H9 (cell line): ENCODE results near the gene OSGIN1. TPM values are rescaled to one million over a fixed set of nuclear protein-coding genes. Genes with fewer than 3 reads are reported as not detected.

Experiments used
- DNase-seq: peaks from one replicate; pipeline ENCODE4 v3.0.0-alpha.2; 2017
- H2AFZ ChIP-seq: one replicate; pipeline ENCODE4 v1.6.1; 2013; ENCODE audit warnings: mild to moderate bottlenecking, low read length, control low read depth, moderate library complexity
- H2AK5ac ChIP-seq: 2 replicates; pipeline ENCODE4 v1.6.1; 2013; ENCODE audit warnings: low read length, control low read depth, mixed read lengths; ENCODE audit not compliant: insufficient read length
- H2BK120ac ChIP-seq: one replicate; pipeline ENCODE4 v1.6.1; 2013; ENCODE audit warnings: low read depth, mild to moderate bottlenecking, low read length, control low read depth, inconsistent platforms; ENCODE audit not compliant: poor library complexity, severe bottlenecking
- H2BK12ac ChIP-seq: 2 replicates; pipeline ENCODE4 v1.6.1; 2013; ENCODE audit warnings: low read length, control low read depth, mixed read lengths, low read depth; ENCODE audit not compliant: insufficient read length
- H2BK15ac ChIP-seq: 2 replicates; pipeline ENCODE4 v1.6.1; 2013; ENCODE audit warnings: low read depth, low read length, control low read depth
- H2BK20ac ChIP-seq: one replicate; pipeline ENCODE4 v1.6.1; 2013; ENCODE audit warnings: low read depth, mild to moderate bottlenecking, low read length, control low read depth, inconsistent platforms; ENCODE audit not compliant: poor library complexity, severe bottlenecking
- H2BK5ac ChIP-seq: 2 replicates; pipeline ENCODE4 v1.6.1; 2013; ENCODE audit warnings: low read length, control low read depth, mixed read lengths; ENCODE audit not compliant: insufficient read length
- H3K14ac ChIP-seq: 2 replicates; pipeline ENCODE4 v1.6.1; 2013; ENCODE audit warnings: low read length, control low read depth; ENCODE audit not compliant: insufficient read depth
- H3K18ac ChIP-seq: 2 replicates; pipeline ENCODE4 v1.6.1; 2013; ENCODE audit warnings: low read depth, mild to moderate bottlenecking, mixed read lengths, low read length, control low read depth; ENCODE audit not compliant: insufficient read length
- H3K23ac ChIP-seq: 2 replicates; pipeline ENCODE4 v1.6.1; 2013; ENCODE audit warnings: low read length, control low read depth, mixed read lengths, low read depth; ENCODE audit not compliant: insufficient read length
- H3K23me2 ChIP-seq: 2 replicates; pipeline ENCODE4 v1.6.1; 2013; ENCODE audit warnings: low read depth, mild to moderate bottlenecking, mixed read lengths, low read length, control low read depth; ENCODE audit not compliant: insufficient read length, poor library complexity, severe bottlenecking
- H3K27ac ChIP-seq: 2 replicates; pipeline ENCODE4 v1.5.1; 2013; ENCODE audit warnings: low read length, control low read depth, mixed read lengths, low read depth; ENCODE audit not compliant: insufficient read length
- H3K27me3 ChIP-seq: 2 replicates; pipeline ENCODE4 v1.6.1; 2013; ENCODE audit warnings: low read length, control low read depth, inconsistent platforms; ENCODE audit not compliant: insufficient read depth
- H3K4ac ChIP-seq: 2 replicates; pipeline ENCODE4 v1.6.1; 2013; ENCODE audit warnings: low read depth, mild to moderate bottlenecking, control low read depth, inconsistent platforms, low read length, moderate library complexity
- H3K4me1 ChIP-seq: 2 replicates; pipeline ENCODE4 v1.6.1; 2013; ENCODE audit warnings: low read length, control low read depth, inconsistent platforms; ENCODE audit not compliant: insufficient read depth
- H3K4me2 ChIP-seq: 2 replicates; pipeline ENCODE4 v1.6.1; 2013; ENCODE audit warnings: low read length, control low read depth, mixed read lengths; ENCODE audit not compliant: insufficient read length, insufficient read depth
- H3K56ac ChIP-seq: 2 replicates; pipeline ENCODE4 v1.6.1; 2013; ENCODE audit warnings: low read depth, mild to moderate bottlenecking, mixed read lengths, low read length, control low read depth; ENCODE audit not compliant: insufficient read length
- H3K79me1 ChIP-seq: 2 replicates; pipeline ENCODE4 v1.6.1; 2013; ENCODE audit warnings: low read depth, mild to moderate bottlenecking, moderate library complexity, low read length, control low read depth, inconsistent platforms; ENCODE audit not compliant: insufficient read depth, poor library complexity, severe bottlenecking
- H3K79me2 ChIP-seq: 2 replicates; pipeline ENCODE4 v1.6.1; 2013; ENCODE audit warnings: low read length, control low read depth, inconsistent platforms; ENCODE audit not compliant: insufficient read depth
- H3K9ac ChIP-seq: 2 replicates; pipeline ENCODE4 v1.6.1; 2013; ENCODE audit warnings: low read length, control low read depth, mixed read lengths; ENCODE audit not compliant: insufficient read length; ENCODE audit errors: extremely low read depth
- H3K9me3 ChIP-seq: one replicate; pipeline ENCODE4 v1.6.1; 2013; ENCODE audit warnings: low read depth, low read length, inconsistent platforms; ENCODE audit not compliant: control insufficient read depth
- H3T11ph ChIP-seq: one replicate; pipeline ENCODE4 v1.6.1; 2013; ENCODE audit warnings: mild to moderate bottlenecking, low read length, control low read depth, inconsistent platforms
- H4K20me1 ChIP-seq: one replicate; pipeline ENCODE4 v1.6.1; 2013; ENCODE audit not compliant: control insufficient read depth, insufficient read length, insufficient read depth
- H4K5ac ChIP-seq: 2 replicates; pipeline ENCODE4 v1.6.1; 2013; ENCODE audit warnings: low read depth, mild to moderate bottlenecking, mixed read lengths, low read length, control low read depth; ENCODE audit not compliant: insufficient read length
- H4K8ac ChIP-seq: replicated peaks from 2 replicates; pipeline ENCODE4 v1.6.1; 2013; ENCODE audit warnings: low read length, control low read depth, mixed read lengths, low read depth; ENCODE audit not compliant: insufficient read length
- H4K91ac ChIP-seq: 2 replicates; pipeline ENCODE4 v1.6.1; 2013; ENCODE audit warnings: low read depth, mild to moderate bottlenecking, moderate library complexity, mixed read lengths, low read length, control low read depth; ENCODE audit not compliant: insufficient read length
- H3K27ac Mint-ChIP-seq, 3 experiments: 2 replicates in 2 of 3; 3 replicates in 1 of 3; pipeline ENCODE4 v1.8.0; 2020 to 2021; ENCODE audit warnings: mixed read lengths in 3 of 3, mild to moderate bottlenecking in 1 of 3, moderate library complexity in 1 of 3
- H3K27me3 Mint-ChIP-seq: 2 replicates; pipeline ENCODE4 v1.8.0; 2021; ENCODE audit warnings: low read depth, mild to moderate bottlenecking, moderate library complexity, mixed read lengths
- H3K36me3 Mint-ChIP-seq, 3 experiments: 2 replicates in 2 of 3; 3 replicates in 1 of 3; pipeline ENCODE4 v1.8.0; 2020 to 2021; ENCODE audit warnings: low read depth in 3 of 3, mixed read lengths in 3 of 3; ENCODE audit not compliant: insufficient read depth in 1 of 3
- H3K4me1 Mint-ChIP-seq, 2 experiments: 2 replicates each; pipeline ENCODE4 v1.8.0; 2020; ENCODE audit warnings: mixed read lengths in 2 of 2
- H3K4me3 Mint-ChIP-seq, 2 experiments: 2 replicates in 1 of 2; 3 replicates in 1 of 2; pipeline ENCODE4 v1.8.0; 2020 to 2021; ENCODE audit warnings: mild to moderate bottlenecking in 2 of 2, mixed read lengths in 2 of 2, moderate library complexity in 1 of 2
- H3K9me3 Mint-ChIP-seq, 2 experiments: 2 replicates in 1 of 2; 3 replicates in 1 of 2; pipeline ENCODE4 v1.8.0; 2020; ENCODE audit warnings: mild to moderate bottlenecking in 2 of 2, mixed read lengths in 2 of 2, moderate library complexity in 1 of 2
- WGBS: extraction: QIAGEN DNeasy Blood & Tissue Kit; methylation state at CpG from one replicate; pipeline ENCODE4 v1.1.7; 2013; ENCODE audit warnings: missing lambda C conversion rate, low lambda C conversion rate, mixed read lengths; ENCODE audit not compliant: insufficient read length; ENCODE audit errors: extremely low coverage; 5-methylcytosine and 5-hydroxymethylcytosine counted together
- total RNA-seq: library from RNA; stranded (reverse); gene quantifications from 2 replicates; pipeline ENCODE4 v1.2.1, GENCODE V29; 2021
- TF ChIP-seq, protein P1 (sequence below): fragments of 200-600 bp; sonication (generic); conservative IDR thresholded peaks from 3 replicates; pipeline ENCODE4 v1.8.0; 2021; ENCODE audit warnings: antibody characterized with exemption, mild to moderate bottlenecking

Gene OSGIN1
- total RNA-seq, 1 experiment from 2014 or later = 0.63 TPM

DNA sequence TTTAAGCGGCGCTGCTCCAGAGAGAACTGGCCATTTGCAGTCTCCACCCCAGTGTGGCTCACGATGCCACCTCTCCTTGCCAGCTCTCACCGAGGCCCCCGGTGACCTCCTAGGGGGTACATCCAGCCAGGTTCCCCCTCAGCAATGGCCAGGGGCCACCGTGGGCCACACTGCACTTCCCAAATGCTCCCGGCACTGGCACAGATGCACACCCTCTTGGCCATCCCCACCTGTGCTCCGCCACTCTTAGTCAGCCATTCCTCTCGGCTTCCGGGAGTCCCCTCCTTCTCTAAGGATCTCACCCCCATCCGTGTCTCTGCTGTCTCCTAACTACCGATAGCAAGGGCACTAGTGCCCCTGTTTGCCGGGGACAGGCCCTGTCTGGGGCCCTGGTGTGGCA, 28.4 kb upstream of the OSGIN1 start:
- no peak overlapping the region for H3K23ac ChIP-seq
- no peaks in the 10 kb centered on the region for H3K9me3 ChIP-seq
- Mint-ChIP-seq H3K36me3 (peaks cover 9 to 17% (median 17%) of the 10 kb centered on the region in 3 experiments), H3K4me3 (no peak overlapping the region), H3K27me3 (peaks cover 2% of the 10 kb centered on the region; the same call in 1 of the 2 replicates), H3K9me3 (peaks cover 0 to 2% of the 10 kb centered on the region in 2 experiments; a peak in 1 of 5 replicates), H3K4me1 (peaks cover 16 to 30% of the 10 kb centered on the region in 2 experiments), H3K27ac (peak overlapping the region in 2 of 3 experiments; percentile 53 to 85; a peak in 2 of 7 replicates)
- H3K18ac ChIP-seq = no peak overlapping the region
- H4K20me1 ChIP-seq = no peaks in the 10 kb centered on the region
- no peak overlapping the region for H3K4ac ChIP-seq
- H3K14ac ChIP-seq = no peak overlapping the region
- H2BK5ac ChIP-seq = no peak overlapping the region
- WGBS = no CpG with 5 or more reads among the region's 13 CpGs
- H2AFZ ChIP-seq = no peak overlapping the region
- H2BK15ac ChIP-seq = no peak overlapping the region
- H3K56ac ChIP-seq = no peak overlapping the region
- no peak overlapping the region for H2AK5ac ChIP-seq
- H2BK12ac ChIP-seq = no peak overlapping the region
- no peak overlapping the region for H3T11ph ChIP-seq
- TF ChIP-seq, protein P1, sequence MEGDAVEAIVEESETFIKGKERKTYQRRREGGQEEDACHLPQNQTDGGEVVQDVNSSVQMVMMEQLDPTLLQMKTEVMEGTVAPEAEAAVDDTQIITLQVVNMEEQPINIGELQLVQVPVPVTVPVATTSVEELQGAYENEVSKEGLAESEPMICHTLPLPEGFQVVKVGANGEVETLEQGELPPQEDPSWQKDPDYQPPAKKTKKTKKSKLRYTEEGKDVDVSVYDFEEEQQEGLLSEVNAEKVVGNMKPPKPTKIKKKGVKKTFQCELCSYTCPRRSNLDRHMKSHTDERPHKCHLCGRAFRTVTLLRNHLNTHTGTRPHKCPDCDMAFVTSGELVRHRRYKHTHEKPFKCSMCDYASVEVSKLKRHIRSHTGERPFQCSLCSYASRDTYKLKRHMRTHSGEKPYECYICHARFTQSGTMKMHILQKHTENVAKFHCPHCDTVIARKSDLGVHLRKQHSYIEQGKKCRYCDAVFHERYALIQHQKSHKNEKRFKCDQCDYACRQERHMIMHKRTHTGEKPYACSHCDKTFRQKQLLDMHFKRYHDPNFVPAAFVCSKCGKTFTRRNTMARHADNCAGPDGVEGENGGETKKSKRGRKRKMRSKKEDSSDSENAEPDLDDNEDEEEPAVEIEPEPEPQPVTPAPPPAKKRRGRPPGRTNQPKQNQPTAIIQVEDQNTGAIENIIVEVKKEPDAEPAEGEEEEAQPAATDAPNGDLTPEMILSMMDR = no peak
- H3K79me1 ChIP-seq = no peaks in the 10 kb centered on the region
- no peaks in the 10 kb centered on the region for H3K79me2 ChIP-seq
- no peak overlapping the region for H4K5ac ChIP-seq
- H4K8ac ChIP-seq = no peak overlapping the region
- H3K4me1 ChIP-seq = no peaks in the 10 kb centered on the region
- no peak overlapping the region for H4K91ac ChIP-seq
- DNase-seq = no peak
- H3K23me2 ChIP-seq = peaks cover 4% of the 10 kb centered on the region
- no peak overlapping the region for H3K4me2 ChIP-seq
- H2BK120ac ChIP-seq = no peak overlapping the region
- no peak overlapping the region for H3K27ac ChIP-seq
- no peak overlapping the region for H2BK20ac ChIP-seq
- H3K27me3 ChIP-seq = no peaks in the 10 kb centered on the region
- no peak overlapping the region for H3K9ac ChIP-seq
